Measurements from ENCODE around the gene SLC25A25. TPM values are rescaled to one million over a fixed set of nuclear protein-coding genes. Genes with fewer than 3 reads are reported as not detected.
A peak's percentile ranks its signal among the peaks of the same experiment; 100 is the strongest.

The SLC25A25 gene
- total RNA-seq, 4 donors from 2014 or later: 15.8 to 37.9 (median 24.1) TPM

DNA sequence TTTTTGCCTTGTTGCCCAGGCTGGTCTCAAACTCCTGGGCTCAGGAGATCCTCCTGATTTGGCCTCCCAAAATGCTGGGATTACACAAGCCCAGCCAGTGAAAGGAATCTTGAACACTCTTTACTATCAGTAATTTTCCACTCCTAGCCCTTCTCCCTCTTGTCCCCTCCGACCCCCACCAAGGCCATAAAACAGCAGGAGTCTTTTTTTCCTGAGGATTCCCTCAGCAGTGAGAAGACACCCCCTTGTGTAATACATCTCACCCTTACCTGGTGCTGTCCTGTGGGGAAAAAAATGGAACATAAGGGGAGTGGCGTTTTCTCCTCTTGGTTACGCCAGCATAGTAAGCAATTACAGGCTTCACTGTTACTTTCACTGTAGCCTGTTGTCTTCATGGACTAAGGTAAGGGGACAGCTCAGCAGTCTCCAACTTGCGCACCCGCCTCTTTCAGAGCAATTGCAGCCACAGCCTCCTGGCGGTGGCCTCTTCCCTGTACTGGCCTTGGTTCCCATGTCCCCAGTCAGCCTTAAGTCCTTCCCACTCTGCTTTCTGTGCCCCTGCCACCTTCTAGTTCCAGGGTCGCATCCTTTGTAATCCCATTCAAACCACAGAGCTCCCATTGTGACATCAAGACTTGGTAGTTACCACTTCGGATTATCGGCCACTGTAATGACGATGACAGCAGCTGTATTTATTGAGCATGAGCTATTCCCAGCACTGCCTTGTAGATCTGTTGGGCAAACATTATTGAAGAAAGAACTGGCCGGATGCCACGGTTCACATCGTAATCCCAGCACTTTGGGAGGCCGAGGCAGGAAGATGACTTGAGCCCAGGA lies 10.9 kb upstream of the SLC25A25 start:
- 82 to 83% methylated on average over 12 to 14 of the region's 14 CpGs for WGBS, 2 donors
- Histone ChIP-seq H3K27ac (peak overlapping the region in 3 of 4 donors; percentile 66 to 93 (median 89)), H3K4me3 (no peak overlapping the region), H3K36me3 (peaks cover 0 to 16% (median 5%) of the 10 kb centered on the region in 3 donors), H3K27me3 (no peaks in the 10 kb centered on the region), H3K9me3 (no peaks in the 10 kb centered on the region), H3K4me1 (peaks cover 14 to 79% (median 23%) of the 10 kb centered on the region in 3 donors)
- intact Hi-C loops (cut with DNase I): no loop called here
- no peak for DNase-seq
- TF ChIP-seq POLR2A (IDR thresholded peaks at IDR 0.05): no peak
- TF ChIP-seq, protein P1, sequence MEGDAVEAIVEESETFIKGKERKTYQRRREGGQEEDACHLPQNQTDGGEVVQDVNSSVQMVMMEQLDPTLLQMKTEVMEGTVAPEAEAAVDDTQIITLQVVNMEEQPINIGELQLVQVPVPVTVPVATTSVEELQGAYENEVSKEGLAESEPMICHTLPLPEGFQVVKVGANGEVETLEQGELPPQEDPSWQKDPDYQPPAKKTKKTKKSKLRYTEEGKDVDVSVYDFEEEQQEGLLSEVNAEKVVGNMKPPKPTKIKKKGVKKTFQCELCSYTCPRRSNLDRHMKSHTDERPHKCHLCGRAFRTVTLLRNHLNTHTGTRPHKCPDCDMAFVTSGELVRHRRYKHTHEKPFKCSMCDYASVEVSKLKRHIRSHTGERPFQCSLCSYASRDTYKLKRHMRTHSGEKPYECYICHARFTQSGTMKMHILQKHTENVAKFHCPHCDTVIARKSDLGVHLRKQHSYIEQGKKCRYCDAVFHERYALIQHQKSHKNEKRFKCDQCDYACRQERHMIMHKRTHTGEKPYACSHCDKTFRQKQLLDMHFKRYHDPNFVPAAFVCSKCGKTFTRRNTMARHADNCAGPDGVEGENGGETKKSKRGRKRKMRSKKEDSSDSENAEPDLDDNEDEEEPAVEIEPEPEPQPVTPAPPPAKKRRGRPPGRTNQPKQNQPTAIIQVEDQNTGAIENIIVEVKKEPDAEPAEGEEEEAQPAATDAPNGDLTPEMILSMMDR (IDR thresholded peaks at IDR 0.05): no peak

- TF ChIP-seq, protein P1 (IDR thresholded peaks at IDR 0.05): no peak
- TF ChIP-seq POLR2A (IDR thresholded peaks at IDR 0.05): no peak
- no peaks in the 10 kb centered on the region for H3K9me3 ChIP-seq
- peaks cover 14 to 80% (median 26%) of the 10 kb centered on the region in 3 donors for H3K4me1 ChIP-seq
- peaks cover 1 to 24% (median 5%) of the 10 kb centered on the region in 3 donors for H3K36me3 ChIP-seq
- H3K27ac ChIP-seq: peak overlapping the region in 3 of 4 donors; percentile 66 to 93 (median 89)
- DNase-seq: no peak
- intact Hi-C loops (cut with DNase I): no loop called here
- H3K27me3 ChIP-seq: no peaks in the 10 kb centered on the region
- no peak overlapping the region for H3K4me3 ChIP-seq
- WGBS, 2 donors: 79 to 80% methylated on average over 8 of the region's 8 CpGs
These were observed 10.2 kb upstream of the SLC25A25 start for GRCh38 chr9:128057724-128058409.

DNA sequence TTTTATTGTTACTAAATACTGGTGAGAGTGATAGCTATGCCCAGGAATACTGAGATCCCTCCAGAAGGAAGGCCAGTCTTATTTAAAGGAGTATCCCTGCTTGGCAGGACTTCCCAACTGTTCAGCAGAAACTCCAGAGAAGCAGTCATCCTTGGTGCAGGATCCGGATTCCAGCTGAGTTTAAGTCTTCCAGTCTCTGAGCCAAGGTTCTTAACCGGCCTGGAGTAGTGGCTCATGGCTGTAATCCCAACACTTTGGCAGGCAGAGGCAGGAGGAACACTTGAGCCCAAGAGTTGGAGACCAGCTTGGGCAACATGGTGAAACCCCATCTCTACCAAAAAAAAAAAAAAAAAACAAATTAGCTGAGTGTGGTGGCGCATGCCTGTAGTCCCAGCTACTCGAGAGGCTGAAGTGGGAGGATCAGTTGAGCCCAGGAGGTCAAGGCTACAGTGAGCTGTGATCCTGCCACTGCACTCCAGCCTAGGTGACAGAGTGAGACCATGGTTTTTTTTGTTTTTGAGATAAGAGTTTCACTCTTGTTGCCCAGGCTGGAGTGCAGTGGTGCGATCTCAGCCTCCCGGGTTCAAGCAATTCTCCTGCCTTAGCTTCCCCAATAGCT lies 8.6 kb upstream of the SLC25A25 start:
- 55 to 86% methylated on average over 4 of the region's 6 CpGs for WGBS, 2 donors
- Histone ChIP-seq H3K27ac (peak overlapping the region in 3 of 4 donors; percentile 18 to 58 (median 25)), H3K27me3 (no peaks in the 10 kb centered on the region), H3K36me3 (peaks cover 5 to 34% (median 8%) of the 10 kb centered on the region in 3 donors), H3K9me3 (no peaks in the 10 kb centered on the region), H3K4me1 (peaks cover 14 to 75% (median 26%) of the 10 kb centered on the region in 3 donors), H3K4me3 (no peak overlapping the region)
- no peak for DNase-seq
- TF ChIP-seq, protein P1 (IDR thresholded peaks at IDR 0.05): no peak
- TF ChIP-seq POLR2A (IDR thresholded peaks at IDR 0.05): no peak
- intact Hi-C loops (cut with DNase I): no loop called here

DNA sequence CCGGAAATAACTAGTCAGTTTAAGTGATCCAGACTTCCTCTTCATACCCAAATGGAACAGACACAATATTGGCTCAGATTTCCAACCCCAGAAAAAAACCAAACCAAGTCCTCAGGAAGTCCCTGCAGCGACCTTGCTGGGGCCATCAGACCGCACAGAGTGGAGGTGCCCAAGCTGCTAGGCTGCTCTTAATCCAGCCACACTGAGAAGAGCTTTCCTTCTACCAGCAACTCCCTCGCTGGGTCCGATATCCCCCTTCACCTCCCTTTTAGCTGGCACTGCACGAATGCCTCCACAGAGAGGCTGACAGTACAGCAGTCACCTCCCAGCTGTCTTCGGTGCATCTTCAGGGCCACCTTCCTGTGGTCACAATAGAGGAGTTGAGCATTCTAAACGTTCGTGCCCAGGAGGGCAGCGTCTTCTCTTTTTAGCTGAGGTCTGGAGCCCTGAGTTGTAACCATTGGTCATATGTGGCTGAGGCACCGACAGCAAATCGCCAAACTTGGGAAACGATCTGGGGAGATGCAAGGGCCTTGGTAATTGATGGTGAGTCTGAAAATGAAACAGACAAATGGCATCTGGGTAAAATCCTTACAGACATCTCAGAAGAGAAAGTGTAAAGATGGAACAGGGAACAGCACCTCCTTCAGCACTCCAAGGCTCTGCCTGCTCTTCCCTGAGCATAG lies 6.6 kb upstream of the SLC25A25 start:
- Histone ChIP-seq H3K27ac (peak overlapping the region in 3 of 4 donors; percentile 34 to 73 (median 62)), H3K4me3 (no peak overlapping the region), H3K9me3 (no peaks in the 10 kb centered on the region), H3K4me1 (peaks cover 11 to 75% (median 23%) of the 10 kb centered on the region in 3 donors), H3K36me3 (peaks cover 5 to 34% (median 8%) of the 10 kb centered on the region in 3 donors), H3K27me3 (no peaks in the 10 kb centered on the region)
- intact Hi-C loops (cut with DNase I): no loop called here
- no peak for DNase-seq
- 52 to 65% methylated on average over 5 to 9 of the region's 13 CpGs for WGBS, 2 donors
- TF ChIP-seq, protein P1 (IDR thresholded peaks at IDR 0.05): no peak
- no peak for TF ChIP-seq POLR2A (IDR thresholded peaks at IDR 0.05)

Data from esophagus squamous epithelium (tissue), 5 donors.